HepG2 (cell line): ENCODE data around the gene MOB3C. TPM values are rescaled to one million over a fixed set of nuclear protein-coding genes. Genes with fewer than 3 reads are reported as not detected.

Source experiments
- ATAC-seq: fragments of 200-7000 bp; cut with Tn5 transposase; 3 replicates; pipeline ENCODE4 v1.9.1; 2020; ENCODE audit warnings: mild to moderate bottlenecking, moderate library complexity
- Bru-seq: library from RNA; stranded (reverse); fragments of 400-500 nt; gene quantifications from one replicate; lab custom pipeline; 2021; lab: Mats Ljungman, UMichigan
- BruChase-seq, 2 experiments: library from RNA; stranded (reverse); fragments of 400-500 nt; gene quantifications; one replicate each; lab custom pipeline; 2021; lab: Mats Ljungman, UMichigan
- BruUV-seq: library from RNA; stranded (reverse); fragments of 400-500 nt; replicated peaks from 2 replicates; lab custom pipeline; 2021; lab: Mats Ljungman, UMichigan
- CTCF ChIA-PET: fragments of 300-600 bp; formaldehyde crosslinking; extraction: SDS; loops from one replicate; lab custom pipeline; 2021; ENCODE audit warnings: low total read pairs, inconsistent platforms, low intra/inter-chr PET ratio; lab: Yijun Ruan, JAX
- POLR2A ChIA-PET: fragments of 350-600 bp; sonication (Branson Sonifier 250); formaldehyde crosslinking; loops from one replicate; lab custom pipeline; 2020; ENCODE audit warnings: antibody characterized with exemption, inconsistent platforms; lab: Yijun Ruan, JAX
- DNase-seq: peaks from one replicate; pipeline ENCODE4 v3.0.0-alpha.2; 2015; ENCODE audit warnings: low spot score
- FAIRE-seq: peaks from 3 replicates; lab custom pipeline; 2011; peaks lifted over from hg19 to GRCh38; lab: Jason Lieb, UNC
- H2AFZ ChIP-seq: one replicate; pipeline ENCODE4 v1.6.1; 2011; ENCODE audit warnings: low read length, inconsistent platforms
- H3K27ac ChIP-seq: fragments of 300-600 bp; 3 replicates; pipeline ENCODE4 v1.8.0; 2011; ENCODE audit warnings: mixed run types, mild to moderate bottlenecking, mixed read lengths, low read length, inconsistent platforms; ENCODE audit not compliant: insufficient read depth; ENCODE audit errors: extremely low read length
- H3K27me3 ChIP-seq, 2 experiments: fragments of 200-600 bp in 1 of 2; 2 replicates in 1 of 2; 3 replicates in 1 of 2; pipeline versions ENCODE4 v1.6.0 to v1.8.0; 2011; ENCODE audit warnings: low read length in 2 of 2, mild to moderate bottlenecking in 2 of 2, moderate library complexity in 2 of 2, inconsistent platforms in 1 of 2; ENCODE audit not compliant: insufficient read depth in 2 of 2, control insufficient read depth in 1 of 2
- H3K36me3 ChIP-seq, 2 experiments: fragments of 200-600 bp in 1 of 2; replicated peaks in 1 of 2; 2 replicates in 1 of 2; 3 replicates in 1 of 2; pipeline versions ENCODE4 v1.5.1 to v1.8.0; 2011; ENCODE audit warnings: low read length in 2 of 2, inconsistent platforms in 1 of 2; ENCODE audit not compliant: insufficient read depth in 2 of 2, control insufficient read depth in 1 of 2
- H3K4me1 ChIP-seq: 2 replicates; pipeline ENCODE4 v1.5.1; 2012; ENCODE audit warnings: low read length, inconsistent platforms; ENCODE audit not compliant: insufficient read depth
- H3K4me2 ChIP-seq: 2 replicates; pipeline ENCODE4 v1.6.0; 2011; ENCODE audit warnings: low read depth, low read length, inconsistent platforms
- H3K4me3 ChIP-seq, 3 experiments: fragments of 200-600 bp in 1 of 3; sonication (generic), shearing (Covaris generic) in 1 of 3; replicated peaks in 1 of 3; 2 replicates each; pipeline ENCODE4 v1.5.1; 2011 to 2016; ENCODE audit warnings: low read length in 3 of 3, inconsistent platforms in 2 of 3, low read depth in 2 of 3, mild to moderate bottlenecking in 2 of 3, control low read depth in 1 of 3, mixed read lengths in 1 of 3; ENCODE audit not compliant: insufficient read depth in 1 of 3
- H3K79me2 ChIP-seq: one replicate; pipeline ENCODE4 v1.6.1; 2011; ENCODE audit warnings: low read length, inconsistent platforms; ENCODE audit not compliant: insufficient read depth
- H3K9ac ChIP-seq: 2 replicates; pipeline ENCODE4 v1.6.0; 2011; ENCODE audit warnings: mild to moderate bottlenecking, low read depth, low read length, inconsistent platforms; ENCODE audit not compliant: insufficient read depth
- H3K9me3 ChIP-seq: 2 replicates; pipeline ENCODE4 v1.5.1; 2012; ENCODE audit warnings: mild to moderate bottlenecking, low read length
- H4K20me1 ChIP-seq: 2 replicates; pipeline ENCODE4 v1.6.0; 2011; ENCODE audit warnings: inconsistent platforms, mild to moderate bottlenecking, low read length, moderate library complexity; ENCODE audit not compliant: insufficient read depth
- MYNN ChIP-seq: sonication (generic); formaldehyde crosslinking; IDR thresholded peaks from 2 replicates; pipeline ENCODE4 v1.4.0; 2020; ENCODE audit warnings: mild to moderate bottlenecking, low read depth, missing genetic modification reagents
- TBX3 ChIP-seq: fragments of 450-650 bp; IDR thresholded peaks from 2 replicates; pipeline ENCODE4 v1.6.1; 2017; ENCODE audit warnings: antibody characterized with exemption, mild to moderate bottlenecking, inconsistent platforms, borderline replicate concordance
- ZIK1 ChIP-seq: sonication (generic); formaldehyde crosslinking; IDR thresholded peaks from 2 replicates; pipeline ENCODE4 v1.5.0; 2020; ENCODE audit warnings: mild to moderate bottlenecking, low read depth, missing genetic modification reagents, borderline replicate concordance
- ZNF382 ChIP-seq: sonication (generic); formaldehyde crosslinking; IDR thresholded peaks from 2 replicates; pipeline ENCODE4 v1.5.0; 2020; ENCODE audit warnings: missing genetic modification reagents, mild to moderate bottlenecking, borderline replicate concordance
- ZNF383 ChIP-seq: sonication (generic); formaldehyde crosslinking; IDR thresholded peaks from 2 replicates; pipeline ENCODE4 v1.4.0; 2020; ENCODE audit warnings: missing genetic modification reagents, mild to moderate bottlenecking, borderline replicate concordance
- ZNF451 ChIP-seq: sonication (generic); formaldehyde crosslinking; IDR thresholded peaks from 2 replicates; pipeline ENCODE4 v1.5.0; 2020; ENCODE audit warnings: mild to moderate bottlenecking, missing genetic modification reagents
- ZNF598 ChIP-seq: sonication (generic); formaldehyde crosslinking; IDR thresholded peaks from 2 replicates; pipeline ENCODE4 v1.5.1; 2020; ENCODE audit warnings: mild to moderate bottlenecking, missing genetic modification reagents, borderline replicate concordance
- WGBS: methylation state at CpG from one replicate; pipeline ENCODE4 v1.1.6; 2017; ENCODE audit warnings: low lambda C conversion rate; 5-methylcytosine and 5-hydroxymethylcytosine counted together
- in situ Hi-C: cut with HindIII; loops from 2 replicates; pipeline ENCODE4 v1.10.0; 2017; ENCODE audit warnings: low pct_unique_long_range_greater_than_20kb; ENCODE audit not compliant: extremely low pct_ligation_motif_present
- intact Hi-C: fragments of 100-400 bp; cut with micrococcal nuclease; formaldehyde crosslinking; loops from one replicate; pipeline ENCODE4 v1.10.0; 2022; ENCODE audit not compliant: unreplicated experiment
- long read RNA-seq, 2 experiments: library from RNA in 1 of 2; library from polyadenylated mRNA in 1 of 2; stranded (forward) in 1 of 2; unstranded in 1 of 2; transcript quantifications; one replicate each; pipeline ENCODE4 v2.0.0, GENCODE V29; 2019 to 2022
- polyA minus RNA-seq, 3 experiments: library from RNA; depleted of rRNA, polyadenylated mRNA; stranded (reverse); fragments of >200 nt; gene quantifications; 2 replicates each; pipeline ENCODE4 v1.2.3, GENCODE V29; 2011; ENCODE audit warnings: low replicate concordance in 1 of 3
- polyA plus RNA-seq, 8 experiments: library from polyadenylated mRNA; depleted of rRNA in 3 of 8; stranded (reverse) in 7 of 8; unstranded in 1 of 8; fragments of >200 nt; fragmentation: Illumina TruSeq in 4 of 8; extraction: Trizol in 4 of 8; gene quantifications; 2 replicates each; pipeline versions ENCODE4 v1.2.1 to v1.2.3, GENCODE V29; 2011 to 2016; ENCODE audit warnings: low read depth in 4 of 8, missing spikeins in 1 of 8, mixed read lengths in 1 of 8; ENCODE audit not compliant: insufficient read depth in 1 of 8
- total RNA-seq, 5 experiments: library from RNA; depleted of rRNA; stranded (reverse); fragments of >200 nt; fragmentation: Illumina TruSeq; extraction: Trizol; gene quantifications; 2 replicates each; pipeline ENCODE4 v1.2.3, GENCODE V29; 2016; ENCODE audit warnings: low read depth in 1 of 5
- TF ChIP-seq, protein P1 (sequence below): sonication (generic); formaldehyde crosslinking; IDR thresholded peaks from 2 replicates; pipeline ENCODE4 v1.8.1; 2023; ENCODE audit warnings: mild to moderate bottlenecking, moderate library complexity, missing genetic modification reagents
- TF ChIP-seq, protein P2 (sequence below): sonication (generic); formaldehyde crosslinking; IDR thresholded peaks from 2 replicates; pipeline ENCODE4 v1.8.0; 2022; ENCODE audit warnings: missing genetic modification reagents, mild to moderate bottlenecking, borderline replicate concordance
- TF ChIP-seq, protein P3 (sequence below): sonication (generic); formaldehyde crosslinking; IDR thresholded peaks from 2 replicates; pipeline ENCODE4 v1.4.0; 2020; ENCODE audit warnings: mild to moderate bottlenecking, missing genetic modification reagents
- TF ChIP-seq, protein P4 (sequence below): sonication (generic); formaldehyde crosslinking; IDR thresholded peaks from 2 replicates; pipeline ENCODE4 v1.5.0; 2020; ENCODE audit warnings: missing genetic modification reagents

Gene MOB3C
- 3.1 and 3.5 TPM in 2 replicates for total RNA-seq (2016; rRNA removed; fragmentation: Illumina TruSeq; extraction: Trizol)
- total RNA-seq (2016; cell fraction: cytosol; rRNA removed; fragmentation: Illumina TruSeq; extraction: Trizol; ENCODE audit: low read depth) = 0.79 and 1.5 TPM in 2 replicates
- total RNA-seq (2016; cell fraction: insoluble cytoplasmic fraction; rRNA removed; fragmentation: Illumina TruSeq; extraction: Trizol) = 3.4 and 3.8 TPM in 2 replicates
- 3.4 and 3.6 TPM in 2 replicates for total RNA-seq (2016; cell fraction: membrane; rRNA removed; fragmentation: Illumina TruSeq; extraction: Trizol)
- 2.9 TPM in 2 replicates for total RNA-seq (2016; cell fraction: nucleus; rRNA removed; fragmentation: Illumina TruSeq; extraction: Trizol)
- 4.1 and 6.8 TPM in 2 replicates for polyA plus RNA-seq (2011; rRNA removed)
- polyA plus RNA-seq (2011; cell fraction: cytosol; rRNA removed) = 3.7 and 4.9 TPM in 2 replicates
- 10.1 and 10.6 TPM in 2 replicates for polyA plus RNA-seq (2011; cell fraction: nucleus; rRNA removed)
- 2.3 and 2.7 TPM in 2 replicates for polyA plus RNA-seq (2012)
- 1.1 TPM in 2 replicates for polyA plus RNA-seq (2016; cell fraction: cytosol; fragmentation: Illumina TruSeq; extraction: Trizol; ENCODE audit: low read depth)
- polyA plus RNA-seq (2016; cell fraction: insoluble cytoplasmic fraction; fragmentation: Illumina TruSeq; extraction: Trizol; ENCODE audit: low read depth) = 2.9 and 3.1 TPM in 2 replicates
- polyA plus RNA-seq (2016; cell fraction: membrane; fragmentation: Illumina TruSeq; extraction: Trizol; ENCODE audit: low read depth) = 2.2 and 2.4 TPM in 2 replicates
- polyA plus RNA-seq (2016; cell fraction: nucleus; fragmentation: Illumina TruSeq; extraction: Trizol; ENCODE audit: insufficient read depth, low read depth) = 3.5 and 4.0 TPM in 2 replicates
- 6.7 and 10.0 TPM in 2 replicates for polyA minus RNA-seq (2011; rRNA and poly(A)+ RNA removed; ENCODE audit: low replicate concordance)
- 1.6 and 1.7 TPM in 2 replicates for polyA minus RNA-seq (2011; cell fraction: cytosol; rRNA and poly(A)+ RNA removed)
- 5.7 and 7.6 TPM in 2 replicates for polyA minus RNA-seq (2011; cell fraction: nucleus; rRNA and poly(A)+ RNA removed)
- percentile 47 among the genes with signal in this experiment for Bru-seq, nascent RNA
- percentile 54 among the genes with signal in this experiment for BruChase-seq, experiment 1, labeled RNA remaining after a 6-hour chase
- percentile 51 among the genes with signal in this experiment for BruChase-seq, experiment 2, labeled RNA remaining after a 2-hour chase
- long read RNA-seq, experiment 1, full-length matches to known transcripts = 4 of 4 reads
- long read RNA-seq, experiment 1, partial matches to known transcripts = 0 of 4 reads
- long read RNA-seq, experiment 1, other reads (novel, unspliced or antisense) = 0 of 4 reads
- long read RNA-seq, experiment 2, partial matches to known transcripts = 1 of 6 reads
- long read RNA-seq, experiment 2, other reads (novel, unspliced or antisense) = 1 of 6 reads

DNA sequence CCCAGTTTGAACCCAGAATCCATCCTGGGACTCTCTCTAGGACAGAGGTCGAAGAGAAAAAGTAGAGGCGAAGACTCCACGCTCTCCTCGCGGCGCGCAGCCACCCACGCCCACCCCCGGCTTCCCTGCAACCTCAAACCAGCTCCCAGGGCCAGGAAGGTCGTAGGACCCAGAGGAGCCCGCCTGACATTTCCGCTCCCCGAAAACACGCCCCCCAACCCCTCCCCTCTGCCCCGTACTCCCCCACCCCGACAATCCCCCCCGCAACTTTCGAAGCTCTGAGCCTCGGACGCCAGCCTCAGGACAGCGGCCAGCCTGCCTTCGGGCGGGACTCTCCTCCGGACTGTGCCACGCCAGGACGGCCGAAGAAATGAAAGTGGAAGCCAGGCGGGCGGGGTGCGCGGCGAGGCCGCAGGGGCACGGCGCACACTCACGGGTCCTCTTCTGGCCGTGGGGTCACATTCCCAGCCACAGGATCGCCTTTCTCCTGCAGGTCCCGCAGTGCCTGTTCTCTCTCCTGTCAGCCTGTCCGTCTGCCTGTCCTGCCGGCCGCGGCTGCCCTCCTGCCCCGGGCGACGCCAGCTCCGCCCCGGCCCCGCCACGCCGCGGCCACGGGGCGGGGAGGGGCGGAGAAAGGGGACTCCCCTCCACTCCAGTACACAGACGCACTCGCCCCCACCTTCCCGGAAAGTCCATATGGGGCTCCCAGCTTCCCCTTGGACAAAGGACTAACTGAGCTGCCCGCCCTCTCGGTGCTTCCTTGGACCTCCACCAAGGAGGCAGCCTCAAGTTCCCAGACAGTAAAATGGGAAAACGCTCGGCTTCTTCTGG lies at the start of gene MOB3C:
Gene MOB3C (minus strand): TSS at position 535 of the 831 bp plus-strand sequence. CDS start 3,490 bp downstream, outside the sequence.
- H3K79me2 ChIP-seq = no peaks in the 10 kb centered on the region
- WGBS = 0% methylated on average over 2 of the region's 62 CpGs
- no peaks in the 10 kb centered on the region for H4K20me1 ChIP-seq
- peak within 1 kb of the TSS; percentile 94 for H3K4me2 ChIP-seq
- in situ Hi-C loops = loop anchor here (5.0 kb wide), 1 partner anchor 106 kb away; no protein-coding TSS in a partner anchor
- H3K9me3 ChIP-seq = no peaks in the 10 kb centered on the region
- FAIRE-seq = no peak
- peak within 1 kb of the TSS; percentile 61 for H3K9ac ChIP-seq
- ATAC-seq = peak; percentile 76
- peak within 1 kb of the TSS; percentile 51 for H3K27ac ChIP-seq
- intact Hi-C loops = loop anchor here (10.0 kb wide), 1 partner anchor 48 kb away; the partner anchor contains the start of gene ATPAF1
- BruUV-seq = no TSS peak
- CTCF ChIA-PET = no interaction called here
- DNase-seq = no peak
- no peaks in the 10 kb centered on the region for H3K36me3 ChIP-seq
- peak within 1 kb of the TSS; percentile 59 to 83 (median 78) for H3K4me3 ChIP-seq
- POLR2A ChIA-PET = interaction anchor here (1.1 to 6.2 kb wide), 7 partner anchors 9 to 717 kb away, joined by 3 to 79 read pairs (median 4); partner anchors contain the start of genes ATPAF1, CMPK1 and MKNK1
- peaks cover 38% of the 10 kb centered on the region for H3K4me1 ChIP-seq
- H2AFZ ChIP-seq = peak within 1 kb of the TSS; percentile 48
- no peaks in the 10 kb centered on the region; a peak in 1 of 5 replicates for H3K27me3 ChIP-seq
- TF ChIP-seq ZNF383 (CRISPR knock-in tag) (no peak), ZNF382 (CRISPR knock-in tag) (no peak), ZIK1 (CRISPR knock-in tag) (0 out of 2 replicates have a peak, but pooled peaks have one; percentile 40), TBX3 (no peak), MYNN (CRISPR knock-in tag) (no peak), ZNF598 (no peak), ZNF451 (CRISPR knock-in tag) (no peak)
- TF ChIP-seq, protein P1, sequence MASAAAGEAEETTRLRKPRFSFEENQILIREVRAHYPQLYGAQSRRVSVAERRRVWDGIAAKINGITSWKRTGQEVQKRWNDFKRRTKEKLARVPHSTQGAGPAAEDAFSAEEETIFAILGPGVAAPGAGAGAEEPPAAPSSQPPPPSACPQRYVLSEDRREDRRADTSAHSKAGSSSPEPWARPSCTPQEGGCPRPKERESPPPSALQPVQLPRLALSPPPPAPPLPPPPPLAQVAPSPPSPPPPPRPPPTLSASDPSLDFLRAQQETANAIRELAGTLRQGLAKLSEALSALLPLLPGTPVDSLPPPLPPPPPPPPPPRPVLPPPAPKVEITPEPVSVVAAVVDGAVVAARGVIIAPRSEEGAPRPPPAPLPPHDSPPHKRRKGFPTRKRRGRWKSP = no peak
- TF ChIP-seq, protein P2, sequence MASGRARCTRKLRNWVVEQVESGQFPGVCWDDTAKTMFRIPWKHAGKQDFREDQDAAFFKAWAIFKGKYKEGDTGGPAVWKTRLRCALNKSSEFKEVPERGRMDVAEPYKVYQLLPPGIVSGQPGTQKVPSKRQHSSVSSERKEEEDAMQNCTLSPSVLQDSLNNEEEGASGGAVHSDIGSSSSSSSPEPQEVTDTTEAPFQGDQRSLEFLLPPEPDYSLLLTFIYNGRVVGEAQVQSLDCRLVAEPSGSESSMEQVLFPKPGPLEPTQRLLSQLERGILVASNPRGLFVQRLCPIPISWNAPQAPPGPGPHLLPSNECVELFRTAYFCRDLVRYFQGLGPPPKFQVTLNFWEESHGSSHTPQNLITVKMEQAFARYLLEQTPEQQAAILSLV = no peak
- TF ChIP-seq, protein P3, sequence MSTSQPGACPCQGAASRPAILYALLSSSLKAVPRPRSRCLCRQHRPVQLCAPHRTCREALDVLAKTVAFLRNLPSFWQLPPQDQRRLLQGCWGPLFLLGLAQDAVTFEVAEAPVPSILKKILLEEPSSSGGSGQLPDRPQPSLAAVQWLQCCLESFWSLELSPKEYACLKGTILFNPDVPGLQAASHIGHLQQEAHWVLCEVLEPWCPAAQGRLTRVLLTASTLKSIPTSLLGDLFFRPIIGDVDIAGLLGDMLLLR (CRISPR knock-in tag) = no peak
- TF ChIP-seq, protein P4, sequence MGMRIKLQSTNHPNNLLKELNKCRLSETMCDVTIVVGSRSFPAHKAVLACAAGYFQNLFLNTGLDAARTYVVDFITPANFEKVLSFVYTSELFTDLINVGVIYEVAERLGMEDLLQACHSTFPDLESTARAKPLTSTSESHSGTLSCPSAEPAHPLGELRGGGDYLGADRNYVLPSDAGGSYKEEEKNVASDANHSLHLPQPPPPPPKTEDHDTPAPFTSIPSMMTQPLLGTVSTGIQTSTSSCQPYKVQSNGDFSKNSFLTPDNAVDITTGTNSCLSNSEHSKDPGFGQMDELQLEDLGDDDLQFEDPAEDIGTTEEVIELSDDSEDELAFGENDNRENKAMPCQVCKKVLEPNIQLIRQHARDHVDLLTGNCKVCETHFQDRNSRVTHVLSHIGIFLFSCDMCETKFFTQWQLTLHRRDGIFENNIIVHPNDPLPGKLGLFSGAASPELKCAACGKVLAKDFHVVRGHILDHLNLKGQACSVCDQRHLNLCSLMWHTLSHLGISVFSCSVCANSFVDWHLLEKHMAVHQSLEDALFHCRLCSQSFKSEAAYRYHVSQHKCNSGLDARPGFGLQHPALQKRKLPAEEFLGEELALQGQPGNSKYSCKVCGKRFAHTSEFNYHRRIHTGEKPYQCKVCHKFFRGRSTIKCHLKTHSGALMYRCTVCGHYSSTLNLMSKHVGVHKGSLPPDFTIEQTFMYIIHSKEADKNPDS = no peak
